ENCODE measurements around the gene WFIKKN2.

Gene WFIKKN2

GRCh38 chr17:50881182-50881581 lies 45.8 kb downstream of the WFIKKN2 start:
- DNase-seq = no peak

GRCh38 chr17:50882851-50883250 lies 47.5 kb downstream of the WFIKKN2 start:
- DNase-seq = no peak

- no peak for DNase-seq
Measured at GRCh38 chr17:50883850-50884438, 48.6 kb downstream of the WFIKKN2 start.

GRCh38 chr17:50884439-50885311 lies 49.3 kb downstream of the WFIKKN2 start:
- DNase-seq = no peak

- DNase-seq = no peak
Measured at GRCh38 chr17:50887705-50888245, 52.4 kb downstream of the WFIKKN2 start.

- DNase-seq = no peak
Measured at GRCh38 chr17:50889528-50890118, 54.2 kb downstream of the WFIKKN2 start.

- DNase-seq = no peak
Measured at GRCh38 chr17:50890675-50891516, 55.5 kb downstream of the WFIKKN2 start.

- no peak for DNase-seq
Measured at GRCh38 chr17:50891577-50891989, 56.2 kb downstream of the WFIKKN2 start.

Measured in activated T-cell treated with anti-CD3 and anti-CD28 coated beads for 4 hours (primary cell).